NCI-H2171 (cell line): ENCODE results near the gene EPS15.
"Not testable (repeated sequence)": the region's sequence is repeated elsewhere in the genome, so short reads cannot be mapped to it uniquely, and the experiment has no call there.

Source experiments
- DNase-seq: peaks from one replicate; lab custom pipeline; 2025; lab: John Stamatoyannopoulos, UW

EPS15 gene

GRCh38 chr1:51514733-51515132 is 4.3 kb downstream of the EPS15 start:
- DNase-seq = no peak

GRCh38 chr1:51512606-51513005 is 6.5 kb downstream of the EPS15 start:
- no peak for DNase-seq

GRCh38 chr1:51512120-51512519 is 6.9 kb downstream of the EPS15 start:
- DNase-seq = no peak

GRCh38 chr1:51509773-51510172 is 9.3 kb downstream of the EPS15 start:
- no peak for DNase-seq

- DNase-seq = peak; percentile 46
Measured at GRCh38 chr1:51506537-51506936, 12.5 kb downstream of the EPS15 start.

GRCh38 chr1:51504806-51505525 is 14.1 kb downstream of the EPS15 start:
- no peak for DNase-seq

GRCh38 chr1:51501218-51501630 is 17.8 kb downstream of the EPS15 start:
- not testable (repeated sequence) for DNase-seq

GRCh38 chr1:51499694-51500093 is 19.4 kb downstream of the EPS15 start:
- no peak for DNase-seq

- no peak for DNase-seq
Measured at GRCh38 chr1:51498924-51499323, 20.1 kb downstream of the EPS15 start.

- no peak for DNase-seq
Measured at GRCh38 chr1:51497340-51497739, 21.7 kb downstream of the EPS15 start.

- DNase-seq = no peak
Measured at GRCh38 chr1:51494138-51494830, 24.8 kb downstream of the EPS15 start.

GRCh38 chr1:51491166-51491981 is 27.7 kb downstream of the EPS15 start:
- no peak for DNase-seq

- DNase-seq = no peak
Measured at GRCh38 chr1:51489472-51489871, 29.6 kb downstream of the EPS15 start.

GRCh38 chr1:51488372-51489050 is 30.6 kb downstream of the EPS15 start:
- no peak for DNase-seq

GRCh38 chr1:51487628-51488027 is 31.4 kb downstream of the EPS15 start:
- DNase-seq = no peak

GRCh38 chr1:51484591-51484990 is 34.5 kb downstream of the EPS15 start:
- DNase-seq = no peak

GRCh38 chr1:51482881-51483280 is 36.2 kb downstream of the EPS15 start:
- DNase-seq = no peak

- not testable (repeated sequence) for DNase-seq
Measured at GRCh38 chr1:51474832-51475620, 44.0 kb downstream of the EPS15 start.

GRCh38 chr1:51473331-51474115 is 45.5 kb downstream of the EPS15 start:
- no peak for DNase-seq

GRCh38 chr1:51472359-51472758 is 46.7 kb downstream of the EPS15 start:
- no peak for DNase-seq

GRCh38 chr1:51469518-51469917 is 49.5 kb downstream of the EPS15 start:
- no peak for DNase-seq
